GM12878 (cell line): ENCODE data around the gene ATF7IP. TPM values are rescaled to one million over a fixed set of nuclear protein-coding genes. Genes with fewer than 3 reads are reported as not detected.

ENCODE experiments used
- CBX3 ChIP-seq: fragments of 200-600 bp; sonication (generic); IDR thresholded peaks from 2 replicates; pipeline ENCODE4 v1.6.1; 2016; ENCODE audit warnings: low read depth, borderline replicate concordance
- ETV6 ChIP-seq, 2 experiments: fragments of 450-650 bp in 1 of 2; IDR thresholded peaks in 1 of 2; conservative IDR thresholded peaks in 1 of 2; 2 replicates each; pipeline ENCODE4 v1.6.1; 2014; ENCODE audit warnings: antibody characterized with exemption in 1 of 2, borderline replicate concordance in 1 of 2, low read depth in 1 of 2, mild to moderate bottlenecking in 1 of 2, moderate library complexity in 1 of 2
- HDAC2 ChIP-seq: fragments of 200-600 bp; sonication (generic); IDR thresholded peaks from 2 replicates; pipeline ENCODE4 v1.6.1; 2017
- HDGF ChIP-seq: fragments of 450-650 bp; IDR thresholded peaks from 2 replicates; pipeline ENCODE4 v1.6.1; 2016; ENCODE audit warnings: antibody characterized with exemption
- HSF1 ChIP-seq: fragments of 150-350 bp; IDR thresholded peaks from 2 replicates; pipeline ENCODE4 v1.6.1; 2014; ENCODE audit warnings: mild to moderate bottlenecking, low read depth, low read length
- LARP7 ChIP-seq: fragments of 450-650 bp; IDR thresholded peaks from 2 replicates; pipeline ENCODE4 v1.6.1; 2017; ENCODE audit warnings: mild to moderate bottlenecking
- MLLT1 ChIP-seq: fragments of 450-650 bp; IDR thresholded peaks from 2 replicates; pipeline ENCODE4 v1.6.1; 2016; ENCODE audit warnings: mild to moderate bottlenecking
- NFXL1 ChIP-seq: fragments of 450-650 bp; IDR thresholded peaks from 2 replicates; pipeline ENCODE4 v1.6.1; 2017; ENCODE audit warnings: antibody characterized with exemption, mild to moderate bottlenecking, borderline replicate concordance
- PAX5 ChIP-seq: IDR thresholded peaks from 2 replicates; pipeline ENCODE4 v1.6.1; 2011; ENCODE audit warnings: low read depth, low read length, borderline replicate concordance
- POLR2A ChIP-seq: IDR thresholded peaks from 2 replicates; pipeline ENCODE4 v1.6.1; 2011; ENCODE audit warnings: low read depth, mild to moderate bottlenecking, low read length
- RCOR1 ChIP-seq: conservative IDR thresholded peaks from 2 replicates; pipeline ENCODE4 v1.6.1; 2012; ENCODE audit warnings: low read depth, low read length, improper control_type of control experiment
- SIX5 ChIP-seq: IDR thresholded peaks from 2 replicates; pipeline ENCODE4 v1.6.1; 2011; ENCODE audit warnings: mild to moderate bottlenecking, low read depth, low read length, moderate library complexity; ENCODE audit not compliant: severe bottlenecking
- SKIL ChIP-seq: fragments of 450-650 bp; IDR thresholded peaks from 2 replicates; pipeline ENCODE4 v1.6.1; 2017; ENCODE audit warnings: mild to moderate bottlenecking, low read depth, inconsistent platforms; ENCODE audit not compliant: poor library complexity, severe bottlenecking
- TCF12 ChIP-seq: IDR thresholded peaks from 2 replicates; pipeline ENCODE4 v1.6.1; 2011; ENCODE audit warnings: low read depth, mild to moderate bottlenecking, low read length
- ZBTB33 ChIP-seq: fragments of 450-650 bp; IDR thresholded peaks from 2 replicates; pipeline ENCODE4 v1.6.1; 2017; ENCODE audit warnings: mild to moderate bottlenecking
- ZNF207 ChIP-seq: fragments of 450-650 bp; IDR thresholded peaks from 2 replicates; pipeline ENCODE4 v1.6.1; 2014; ENCODE audit warnings: antibody characterized with exemption, mild to moderate bottlenecking, borderline replicate concordance
- ZNF687 ChIP-seq: fragments of 450-650 bp; IDR thresholded peaks from 2 replicates; pipeline ENCODE4 v1.6.1; 2017; ENCODE audit warnings: mild to moderate bottlenecking, moderate library complexity
- polyA plus RNA-seq, 11 experiments: library from polyadenylated mRNA; depleted of rRNA in 4 of 11; unstranded in 6 of 11; stranded (reverse) in 5 of 11; fragments of >200 nt; fragmentation: Nextera tagmentation in 4 of 11; fragmentation: Illumina TruSeq in 1 of 11; extraction: Ambion mirVana in 4 of 11; extraction: Trizol in 1 of 11; gene quantifications; 1 replicate in 1 of 11; 2 replicates in 10 of 11; pipeline versions ENCODE4 v1.2.1 to v1.2.3, GENCODE V29; 2011 to 2016; ENCODE audit warnings: inconsistent platforms in 2 of 11, missing spikeins in 2 of 11, low read depth in 1 of 11
- total RNA-seq, 4 experiments: library from RNA; depleted of rRNA in 3 of 4; stranded (reverse); fragments of >200 nt in 3 of 4; fragmentation: Illumina TruSeq in 1 of 4; extraction: Trizol in 1 of 4; gene quantifications; 2 replicates each; pipeline versions ENCODE4 v1.2.1 to v1.2.3, GENCODE V29; 2013 to 2021

The ATF7IP gene
- total and polyA plus RNA-seq, 10 of the 15 experiments (the other 5 are each of a cell fraction or from before 2014, with no cell fraction given) = 6.2 to 66.6 (median 29.3) TPM

- TF ChIP-seq MLLT1 (peak; percentile 96), HDGF (no peak), SIX5 (no peak), TCF12 (no peak), ZBTB33 (peak; percentile 88; the same call in 1 of the 2 replicates), NFXL1 (no peak), POLR2A (no peak), RCOR1 (no peak), HDAC2 (0 out of 2 replicates have a peak, but pooled peaks have one; percentile 59), HSF1 (no peak), CBX3 (0 out of 2 replicates have a peak, but pooled peaks have one; percentile 71), ZNF207 (no peak), ZNF687 (no peak), SKIL (peak; percentile 70), LARP7 (no peak), PAX5 (no peak), ETV6 (conservative IDR thresholded peaks at IDR 0.05 in 1 of 2, IDR thresholded peaks at IDR 0.05 in 1 of 2; ENCODE audit: borderline replicate concordance in 1 of 2, low read depth in 1 of 2) (no peak)
Measured at GRCh38 chr12:14473707-14474287, 108.3 kb downstream of the ATF7IP start (continued).
